Subcutaneous adipose tissue (tissue), 4 donors: ENCODE results near the gene KCNC3. TPM values are rescaled to one million over a fixed set of nuclear protein-coding genes. Genes with fewer than 3 reads are reported as not detected.

ENCODE experiments used
- total RNA-seq, 4 donors: library from RNA; depleted of rRNA; stranded (reverse); fragments of >200 nt; gene quantifications; one replicate each; pipeline ENCODE4 v1.1.0, GENCODE V29; 2016
- TF ChIP-seq, protein P1 (sequence below): fragments of 450-650 bp; IDR thresholded peaks from one replicate; pipeline ENCODE4 v1.5.1; 2016; ENCODE audit warnings: low read depth, mild to moderate bottlenecking, control low read depth, antibody characterized with exemption, moderate library complexity

KCNC3 gene
- total RNA-seq, 4 donors from 2014 or later, result 0.16 to 0.75 (median 0.28) TPM

DNA sequence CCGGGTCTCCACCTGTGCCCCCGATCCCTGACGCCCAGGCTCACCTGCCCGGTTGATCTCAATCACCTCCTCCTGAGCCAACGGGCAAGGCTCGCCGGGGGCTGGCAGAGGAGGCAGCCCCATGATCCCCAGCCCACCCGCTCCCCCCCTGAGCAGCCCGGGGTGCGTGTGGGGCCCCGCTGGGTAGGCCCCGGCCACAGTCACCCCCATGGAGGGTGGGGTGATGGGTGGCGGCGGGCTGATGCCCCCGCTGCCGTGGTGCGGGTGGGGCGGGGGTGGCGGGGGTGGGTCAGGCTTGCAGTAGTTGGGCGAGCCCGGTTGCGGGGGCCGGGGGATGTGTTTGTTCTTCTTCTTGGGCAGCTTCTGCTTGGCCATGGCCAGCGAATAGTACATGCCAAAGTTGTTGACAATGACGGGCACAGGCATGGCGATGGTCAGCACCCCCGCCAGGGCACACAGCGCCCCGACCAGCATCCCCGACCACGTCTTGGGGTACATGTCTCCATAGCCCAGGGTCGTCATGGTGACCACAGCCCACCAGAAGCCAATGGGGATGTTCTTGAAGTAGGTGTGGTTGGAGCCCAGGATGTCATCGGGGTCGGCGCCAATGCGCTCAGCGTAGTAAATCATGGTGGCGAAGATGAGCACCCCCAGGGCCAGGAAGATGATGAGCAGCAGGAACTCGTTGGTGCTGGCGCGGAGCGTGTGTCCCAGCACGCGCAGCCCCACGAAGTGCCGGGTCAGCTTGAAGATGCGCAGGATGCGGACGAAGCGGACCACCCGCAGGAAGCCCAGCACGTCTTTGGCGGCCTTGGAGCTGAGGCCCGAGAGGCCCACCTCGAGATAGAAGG is 6.0 kb downstream of the KCNC3 start:
- TF ChIP-seq, protein P1, sequence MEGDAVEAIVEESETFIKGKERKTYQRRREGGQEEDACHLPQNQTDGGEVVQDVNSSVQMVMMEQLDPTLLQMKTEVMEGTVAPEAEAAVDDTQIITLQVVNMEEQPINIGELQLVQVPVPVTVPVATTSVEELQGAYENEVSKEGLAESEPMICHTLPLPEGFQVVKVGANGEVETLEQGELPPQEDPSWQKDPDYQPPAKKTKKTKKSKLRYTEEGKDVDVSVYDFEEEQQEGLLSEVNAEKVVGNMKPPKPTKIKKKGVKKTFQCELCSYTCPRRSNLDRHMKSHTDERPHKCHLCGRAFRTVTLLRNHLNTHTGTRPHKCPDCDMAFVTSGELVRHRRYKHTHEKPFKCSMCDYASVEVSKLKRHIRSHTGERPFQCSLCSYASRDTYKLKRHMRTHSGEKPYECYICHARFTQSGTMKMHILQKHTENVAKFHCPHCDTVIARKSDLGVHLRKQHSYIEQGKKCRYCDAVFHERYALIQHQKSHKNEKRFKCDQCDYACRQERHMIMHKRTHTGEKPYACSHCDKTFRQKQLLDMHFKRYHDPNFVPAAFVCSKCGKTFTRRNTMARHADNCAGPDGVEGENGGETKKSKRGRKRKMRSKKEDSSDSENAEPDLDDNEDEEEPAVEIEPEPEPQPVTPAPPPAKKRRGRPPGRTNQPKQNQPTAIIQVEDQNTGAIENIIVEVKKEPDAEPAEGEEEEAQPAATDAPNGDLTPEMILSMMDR, result no peak

DNA sequence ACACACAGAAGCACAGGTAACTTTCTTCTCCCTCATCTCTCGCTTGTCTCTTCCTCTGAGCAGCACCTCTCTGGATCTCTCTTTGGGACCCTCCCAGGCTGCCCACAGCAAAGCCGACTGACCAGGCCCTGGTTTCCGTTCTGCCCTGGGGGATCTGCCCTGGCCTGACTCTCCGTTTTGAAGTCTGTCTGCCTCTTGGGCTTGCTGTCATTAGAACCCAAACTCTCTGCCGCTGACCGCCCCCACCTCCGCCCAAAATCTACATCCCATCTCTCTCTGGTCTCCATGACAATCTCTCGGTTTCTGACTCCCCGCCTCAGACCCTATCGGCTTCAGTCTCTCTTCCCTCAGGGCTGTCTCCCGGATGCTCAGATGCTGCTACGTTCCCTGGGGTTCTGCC is 6.9 kb downstream of the KCNC3 start:
- TF ChIP-seq, protein P1, result no peak

DNA sequence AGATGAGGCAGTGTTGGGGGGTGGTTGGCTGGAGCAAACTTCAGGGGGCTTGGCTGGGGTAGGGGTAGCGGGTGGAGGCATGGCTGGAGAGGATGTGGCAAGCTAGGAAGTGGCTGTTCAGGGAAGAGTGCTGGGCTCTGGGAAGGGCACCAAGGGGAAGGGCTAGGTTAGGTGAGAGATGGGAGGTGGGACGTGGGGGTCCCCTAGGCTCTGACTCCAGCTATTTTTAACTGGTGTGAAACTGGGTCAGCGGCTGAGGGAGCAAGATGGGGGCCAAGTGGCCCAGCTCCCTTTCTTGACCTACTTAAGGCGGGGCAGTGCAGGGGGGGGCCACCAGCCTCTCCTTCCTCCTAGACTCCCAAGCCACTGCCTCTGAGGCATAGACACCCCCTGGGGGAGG is 7.3 kb downstream of the KCNC3 start:
- TF ChIP-seq, protein P1, result no peak

DNA sequence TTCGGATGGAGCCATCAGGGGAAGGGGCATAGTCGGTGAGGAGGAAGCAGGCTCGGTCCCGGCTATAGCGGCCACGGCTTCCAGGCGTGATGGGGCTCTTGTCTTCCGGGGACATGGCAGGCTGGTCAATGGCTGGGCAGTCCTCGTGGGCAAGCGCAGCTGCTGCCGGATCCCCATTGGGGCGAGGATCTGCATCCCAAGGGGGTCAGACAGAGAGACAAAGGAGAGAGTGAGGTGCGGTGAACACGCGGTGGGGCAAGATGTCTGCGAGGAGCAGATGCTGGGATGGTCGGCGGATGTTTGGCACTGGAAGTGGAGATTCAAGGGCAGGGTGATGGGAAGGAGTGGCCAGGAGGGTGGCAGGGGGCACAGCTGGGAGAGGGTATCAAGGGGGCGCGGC is 8.6 kb downstream of the KCNC3 start:
- TF ChIP-seq, protein P1, result no peak

DNA sequence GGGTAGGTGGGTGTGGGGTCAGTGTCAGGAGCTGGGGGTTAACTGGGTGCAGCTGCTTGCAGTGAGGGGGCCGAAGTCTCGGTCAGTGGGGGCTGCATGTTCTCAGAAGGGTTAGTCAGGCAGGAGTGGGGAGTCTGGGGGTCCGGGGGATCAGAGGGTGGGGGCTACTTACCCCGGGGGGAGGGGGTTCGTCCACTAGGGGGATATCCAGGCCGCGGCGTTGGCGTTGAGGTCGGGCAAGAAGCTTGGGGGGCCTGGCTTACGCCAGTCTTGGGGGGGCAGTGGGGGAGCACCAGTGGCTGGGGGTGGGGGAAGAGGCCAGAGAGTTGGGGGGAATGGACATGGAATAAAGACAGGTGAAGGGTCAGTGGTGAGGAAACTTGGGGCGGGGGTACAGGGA is 9.1 kb downstream of the KCNC3 start:
- TF ChIP-seq, protein P1, result no peak

DNA sequence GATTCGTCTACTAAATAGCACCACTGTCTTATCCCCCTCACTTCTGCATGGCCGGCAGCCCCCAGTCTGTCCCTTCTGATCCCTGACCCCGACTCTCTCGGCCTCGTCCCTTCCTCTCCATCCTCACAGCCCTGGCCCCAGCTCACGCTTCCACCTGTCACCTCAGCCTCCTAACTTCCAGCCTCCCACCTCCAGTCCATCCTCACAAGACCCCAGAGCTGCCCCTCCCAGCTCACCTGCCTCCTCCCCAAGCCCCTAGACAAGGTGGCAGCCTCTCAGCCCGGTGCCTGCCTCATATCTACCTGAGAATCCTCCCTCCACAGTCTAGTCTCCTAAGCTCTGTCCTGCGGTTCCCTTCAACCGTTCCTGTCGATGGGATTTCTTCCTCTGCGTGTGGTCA is 10.0 kb downstream of the KCNC3 start:
- TF ChIP-seq, protein P1, result no peak

DNA sequence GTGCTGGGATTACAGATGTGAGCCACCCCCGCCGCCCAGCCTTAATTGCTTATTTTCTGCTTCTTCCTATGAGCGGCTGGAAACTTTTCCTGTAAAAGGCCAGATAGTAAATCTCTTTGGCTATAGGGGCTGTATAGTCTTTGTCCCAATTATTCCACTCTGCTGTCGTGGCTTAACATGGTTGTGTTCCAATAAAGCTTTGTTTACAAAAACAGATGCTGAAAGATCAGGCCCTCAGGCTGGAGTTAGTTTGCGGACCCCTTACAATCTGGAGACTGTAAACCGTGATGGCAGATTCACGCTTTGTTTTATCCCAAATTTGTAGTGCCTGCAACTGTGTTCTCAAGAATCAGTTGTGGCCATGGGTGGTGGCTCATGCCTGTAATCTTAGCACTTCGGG is 10.7 kb downstream of the KCNC3 start:
- TF ChIP-seq, protein P1, result no peak
